ENCODE measurements around the gene FNDC3B. TPM values are rescaled to one million over a fixed set of nuclear protein-coding genes. Genes with fewer than 3 reads are reported as not detected.

Gene FNDC3B
- total and polyA plus RNA-seq, 10 donors, result 3.1 to 149 (median 103) TPM

- WGBS, 5 donors, result 93 to 97% (median 95%) methylated on average over 8 of the region's 8 CpGs
- Histone ChIP-seq H3K4me3 (no peak overlapping the region), H3K27ac (no peak overlapping the region), H3K27me3 (replicated peaks in 1 of 7) (no peaks in the 10 kb centered on the region), H3K4me1 (peaks cover 0 to 10% (median 1%) of the 10 kb centered on the region in 6 donors), H3K36me3 (peaks cover 0 to 86% (median 14%) of the 10 kb centered on the region in 6 donors), H3K9me3 (no peaks in the 10 kb centered on the region)
- intact Hi-C loops (cut with DNase I; ENCODE audit: low total_unique reads), result loop anchor here (10.0 kb wide), 1 partner anchor 291 kb away; the partner anchor contains the start of gene FNDC3B
- DNase-seq, result no peak
- no peak for TF ChIP-seq POLR2AphosphoS5 (IDR thresholded peaks at IDR 0.05)
- TF ChIP-seq POLR2A (IDR thresholded peaks at IDR 0.05), result no peak
- TF ChIP-seq, protein P1, sequence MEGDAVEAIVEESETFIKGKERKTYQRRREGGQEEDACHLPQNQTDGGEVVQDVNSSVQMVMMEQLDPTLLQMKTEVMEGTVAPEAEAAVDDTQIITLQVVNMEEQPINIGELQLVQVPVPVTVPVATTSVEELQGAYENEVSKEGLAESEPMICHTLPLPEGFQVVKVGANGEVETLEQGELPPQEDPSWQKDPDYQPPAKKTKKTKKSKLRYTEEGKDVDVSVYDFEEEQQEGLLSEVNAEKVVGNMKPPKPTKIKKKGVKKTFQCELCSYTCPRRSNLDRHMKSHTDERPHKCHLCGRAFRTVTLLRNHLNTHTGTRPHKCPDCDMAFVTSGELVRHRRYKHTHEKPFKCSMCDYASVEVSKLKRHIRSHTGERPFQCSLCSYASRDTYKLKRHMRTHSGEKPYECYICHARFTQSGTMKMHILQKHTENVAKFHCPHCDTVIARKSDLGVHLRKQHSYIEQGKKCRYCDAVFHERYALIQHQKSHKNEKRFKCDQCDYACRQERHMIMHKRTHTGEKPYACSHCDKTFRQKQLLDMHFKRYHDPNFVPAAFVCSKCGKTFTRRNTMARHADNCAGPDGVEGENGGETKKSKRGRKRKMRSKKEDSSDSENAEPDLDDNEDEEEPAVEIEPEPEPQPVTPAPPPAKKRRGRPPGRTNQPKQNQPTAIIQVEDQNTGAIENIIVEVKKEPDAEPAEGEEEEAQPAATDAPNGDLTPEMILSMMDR (IDR thresholded peaks at IDR 0.05 in 8 of 11, conservative IDR thresholded peaks at IDR 0.05 in 3 of 11), result no peak
These were observed 286.1 kb downstream of the FNDC3B start for GRCh38 chr3:172325461-172325860.

GRCh38 chr3:172326993-172327392 lies 287.6 kb downstream of the FNDC3B start:
- H3K4me3 ChIP-seq, result no peak overlapping the region
- WGBS, 5 donors, result 94 to 99% (median 96%) methylated on average over 3 of the region's 3 CpGs
- TF ChIP-seq, protein P1 (IDR thresholded peaks at IDR 0.05 in 8 of 11, conservative IDR thresholded peaks at IDR 0.05 in 3 of 11), result no peak
- TF ChIP-seq POLR2A (IDR thresholded peaks at IDR 0.05) (no peak), POLR2AphosphoS5 (IDR thresholded peaks at IDR 0.05) (no peak)
- peaks cover 0 to 95% (median 22%) of the 10 kb centered on the region in 6 donors for H3K36me3 ChIP-seq
- H3K4me1 ChIP-seq, result no peaks in the 10 kb centered on the region
- H3K27ac ChIP-seq, result no peak overlapping the region
- intact Hi-C loops (cut with DNase I; ENCODE audit: low total_unique reads), result loop anchor here (10.0 kb wide), 1 partner anchor 292 kb away; the partner anchor contains the start of gene FNDC3B
- no peaks in the 10 kb centered on the region for H3K27me3 ChIP-seq (replicated peaks in 1 of 7)
- DNase-seq, result no peak
- H3K9me3 ChIP-seq, result no peaks in the 10 kb centered on the region

DNA sequence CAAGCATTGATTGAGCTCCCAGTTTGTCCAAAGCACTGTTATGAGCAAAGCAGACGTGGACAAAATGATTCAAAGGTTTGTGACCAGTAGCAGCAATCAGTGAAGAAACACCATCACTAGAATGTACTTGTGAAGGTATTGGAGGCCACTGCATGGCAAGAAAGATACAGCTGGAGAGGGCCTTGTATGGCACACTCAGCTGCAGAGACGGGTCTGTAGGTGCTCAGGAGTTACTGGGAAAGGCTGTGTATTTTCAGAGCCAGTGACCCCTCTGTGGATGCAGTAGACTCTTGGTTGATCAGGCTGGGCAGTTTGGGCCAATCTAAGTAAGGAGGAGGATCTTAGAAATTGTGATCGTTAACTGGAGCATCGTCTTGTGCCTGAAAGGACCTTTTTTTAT lies 288.9 kb downstream of the FNDC3B start:
- Histone ChIP-seq H3K4me3 (no peak overlapping the region), H3K4me1 (peaks cover 0 to 8% (median 4%) of the 10 kb centered on the region in 6 donors), H3K27me3 (replicated peaks in 1 of 7) (no peaks in the 10 kb centered on the region), H3K36me3 (peaks cover 0 to 92% (median 22%) of the 10 kb centered on the region in 6 donors), H3K9me3 (no peaks in the 10 kb centered on the region), H3K27ac (no peak overlapping the region)
- TF ChIP-seq, protein P1 (IDR thresholded peaks at IDR 0.05 in 8 of 11, conservative IDR thresholded peaks at IDR 0.05 in 3 of 11), result no peak
- TF ChIP-seq POLR2A (IDR thresholded peaks at IDR 0.05) (no peak), POLR2AphosphoS5 (IDR thresholded peaks at IDR 0.05) (no peak)
- intact Hi-C loops (cut with DNase I; ENCODE audit: low total_unique reads), result loop anchor here (10.0 kb wide), 1 partner anchor 293 kb away; the partner anchor contains the start of gene FNDC3B
- 92 to 98% (median 95%) methylated on average over 4 of the region's 4 CpGs for WGBS, 5 donors
- DNase-seq, result no peak

DNA sequence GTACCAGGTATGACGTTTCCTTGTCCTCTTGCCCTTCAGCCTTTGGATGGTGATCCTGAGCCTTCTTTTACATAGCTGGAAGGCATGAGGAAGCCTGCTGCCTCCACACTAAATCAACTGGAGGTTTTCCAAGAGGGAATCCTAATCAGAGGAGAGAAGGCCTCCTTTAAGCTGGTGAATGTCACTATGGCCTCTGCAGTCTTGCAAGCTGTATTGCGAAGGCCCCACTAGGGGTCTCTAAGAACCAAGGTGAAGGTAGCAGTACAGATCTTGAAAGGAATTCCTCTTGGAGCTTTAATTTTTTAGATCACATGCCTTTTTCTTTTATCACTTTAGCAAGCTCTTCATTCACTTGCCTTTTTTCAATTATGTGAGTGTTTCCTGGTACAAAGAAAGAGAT lies 289.7 kb downstream of the FNDC3B start:
- intact Hi-C loops (cut with DNase I; ENCODE audit: low total_unique reads), result loop anchor here (10.0 kb wide), 1 partner anchor 294 kb away; the partner anchor contains the start of gene FNDC3B
- no peaks in the 10 kb centered on the region for H3K9me3 ChIP-seq
- WGBS, 5 donors, result 89 to 100% (median 97%) methylated on average over 2 of the region's 2 CpGs
- no peaks in the 10 kb centered on the region for H3K27me3 ChIP-seq (replicated peaks in 1 of 7)
- peaks cover 0 to 98% (median 24%) of the 10 kb centered on the region in 6 donors for H3K36me3 ChIP-seq
- no peak overlapping the region for H3K4me3 ChIP-seq
- H3K4me1 ChIP-seq, result peaks cover 0 to 8% (median 4%) of the 10 kb centered on the region in 6 donors
- TF ChIP-seq, protein P1 (IDR thresholded peaks at IDR 0.05 in 8 of 11, conservative IDR thresholded peaks at IDR 0.05 in 3 of 11), result no peak
- TF ChIP-seq POLR2A (IDR thresholded peaks at IDR 0.05) (no peak), POLR2AphosphoS5 (IDR thresholded peaks at IDR 0.05) (no peak)
- H3K27ac ChIP-seq, result no peak overlapping the region
- no peak for DNase-seq
